WTC11 (cell line): ENCODE results near the gene MBOAT2. TPM values are rescaled to one million over a fixed set of nuclear protein-coding genes. Genes with fewer than 3 reads are reported as not detected.
"Not testable (repeated sequence)": the region's sequence is repeated elsewhere in the genome, so short reads cannot be mapped to it uniquely, and the experiment has no call there.

Experiments used
- ATAC-seq: fragments of 200-7000 bp; cut with Tn5 transposase; 2 replicates; pipeline ENCODE4 v1.10.0; 2021; ENCODE audit warnings: mild to moderate bottlenecking, moderate library complexity
- CTCF ChIA-PET: fragments of 300-600 bp; sonication (Branson Sonifier 250); formaldehyde crosslinking; loops from one replicate; lab custom pipeline; 2021; ENCODE audit warnings: antibody characterized with exemption; lab: Charles Lee
- POLR2A ChIA-PET: fragments of 350-600 bp; sonication (Branson Sonifier 250); formaldehyde crosslinking; loops from one replicate; lab custom pipeline; 2021; ENCODE audit warnings: antibody characterized with exemption; lab: Charles Lee
- DNase-seq: peaks from one replicate; pipeline ENCODE4 v3.0.0; 2021; ENCODE audit warnings: low spot score
- H3K27ac Mint-ChIP-seq: 2 replicates; pipeline ENCODE4 v1.8.0; 2021; ENCODE audit warnings: mixed read lengths
- H3K27me3 Mint-ChIP-seq: 2 replicates; pipeline ENCODE4 v1.8.0; 2021; ENCODE audit warnings: low read depth, mild to moderate bottlenecking, moderate library complexity, mixed read lengths
- H3K36me3 Mint-ChIP-seq: 2 replicates; pipeline ENCODE4 v1.8.0; 2021; ENCODE audit warnings: mixed read lengths
- H3K4me1 Mint-ChIP-seq: 2 replicates; pipeline ENCODE4 v1.8.0; 2022; ENCODE audit warnings: mixed read lengths
- H3K4me3 Mint-ChIP-seq: 2 replicates; pipeline ENCODE4 v1.8.0; 2021; ENCODE audit warnings: mild to moderate bottlenecking, moderate library complexity, mixed read lengths
- H3K9me3 Mint-ChIP-seq: 2 replicates; pipeline ENCODE4 v1.8.0; 2021; ENCODE audit warnings: mixed read lengths
- CBFB ChIP-seq: sonication (generic); formaldehyde crosslinking; IDR thresholded peaks from 2 replicates; pipeline ENCODE4 v1.8.1; 2022; ENCODE audit warnings: mild to moderate bottlenecking, low read depth, missing genetic modification reagents
- CREB1 ChIP-seq: sonication (generic); formaldehyde crosslinking; IDR thresholded peaks from 2 replicates; pipeline ENCODE4 v1.8.0; 2023; ENCODE audit warnings: mild to moderate bottlenecking, missing genetic modification reagents
- FOXJ3 ChIP-seq: sonication (generic); formaldehyde crosslinking; IDR thresholded peaks from 2 replicates; pipeline ENCODE4 v1.9.0; 2021; ENCODE audit warnings: missing genetic modification reagents, mild to moderate bottlenecking, borderline replicate concordance
- GABPB1 ChIP-seq: sonication (generic); formaldehyde crosslinking; IDR thresholded peaks from 2 replicates; pipeline ENCODE4 v1.8.1; 2023; ENCODE audit warnings: mild to moderate bottlenecking, missing genetic modification reagents
- GTF2I ChIP-seq: fragments of 250-450 bp; sonication (Bioruptor Pico); conservative IDR thresholded peaks from 2 replicates; pipeline ENCODE4 v1.4.0; 2021; ENCODE audit warnings: mild to moderate bottlenecking
- IRF2 ChIP-seq: sonication (generic); formaldehyde crosslinking; IDR thresholded peaks from 2 replicates; pipeline ENCODE4 v1.8.0; 2022; ENCODE audit warnings: low read depth, missing genetic modification reagents, borderline replicate concordance
- NFE2L1 ChIP-seq: sonication (generic); formaldehyde crosslinking; IDR thresholded peaks from 2 replicates; pipeline ENCODE4 v1.8.1; 2023; ENCODE audit warnings: missing genetic modification reagents
- NFYB ChIP-seq: sonication (generic); formaldehyde crosslinking; conservative IDR thresholded peaks from 2 replicates; pipeline ENCODE4 v1.8.0; 2022; ENCODE audit warnings: low read depth, missing genetic modification reagents
- TEAD4 ChIP-seq: sonication (generic); formaldehyde crosslinking; IDR thresholded peaks from 2 replicates; pipeline ENCODE4 v1.8.0; 2022; ENCODE audit warnings: mild to moderate bottlenecking, missing genetic modification reagents
- total RNA-seq: library from RNA; stranded (reverse); gene quantifications from 3 replicates; pipeline ENCODE4 v1.2.3, GENCODE V29; 2021
- TF ChIP-seq, protein P1 (sequence below): sonication (generic); formaldehyde crosslinking; IDR thresholded peaks from 2 replicates; pipeline ENCODE4 v1.8.1; 2022; ENCODE audit warnings: mild to moderate bottlenecking, moderate library complexity, missing genetic modification reagents
- TF ChIP-seq, protein P2 (sequence below): fragments of 250-450 bp; sonication (Bioruptor Pico); IDR thresholded peaks from 2 replicates; pipeline ENCODE4 v1.8.0; 2021; ENCODE audit warnings: mild to moderate bottlenecking
- TF ChIP-seq, protein P3 (sequence below): fragments of 250-450 bp; sonication (Bioruptor Pico); IDR thresholded peaks from 2 replicates; pipeline ENCODE4 v1.9.0; 2021; ENCODE audit warnings: mild to moderate bottlenecking
- TF ChIP-seq, protein P4 (sequence below): sonication (generic); formaldehyde crosslinking; IDR thresholded peaks from 2 replicates; pipeline ENCODE4 v1.8.1; 2022; ENCODE audit warnings: mild to moderate bottlenecking, missing genetic modification reagents, moderate library complexity, borderline replicate concordance

MBOAT2 gene
- total RNA-seq, 1 experiment from 2014 or later: 24.7 TPM

DNA sequence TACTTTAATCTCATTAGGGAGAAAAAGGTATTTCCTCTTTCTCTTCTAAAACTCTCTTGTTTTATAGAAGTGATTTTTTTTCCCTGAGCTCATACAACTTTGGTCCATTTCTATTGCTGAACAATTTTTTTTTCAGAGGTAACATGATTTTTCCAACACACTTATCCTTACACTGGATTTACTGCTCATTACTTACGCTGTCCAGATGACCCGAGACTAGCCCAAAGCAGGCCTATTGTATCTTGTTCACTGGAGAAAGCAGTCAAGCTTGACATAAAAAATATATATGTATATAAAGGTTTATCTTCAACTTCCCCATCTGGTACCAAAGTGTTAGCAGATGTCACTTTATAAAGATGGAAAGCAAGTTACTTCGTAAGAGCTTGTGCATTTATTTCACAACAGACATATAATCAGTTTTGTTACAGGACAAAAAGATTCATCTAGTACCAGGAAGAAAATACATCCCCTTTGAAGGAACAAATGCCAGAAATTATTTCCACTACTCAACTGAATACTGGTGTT lies 95.7 kb downstream of the MBOAT2 start:
- TF ChIP-seq CREB1 (no peak), FOXJ3 (CRISPR knock-in tag) (no peak), NFE2L1 (CRISPR knock-in tag) (no peak), CBFB (CRISPR knock-in tag) (no peak), GTF2I (CRISPR knock-in tag) (no peak), GABPB1 (CRISPR knock-in tag) (no peak), IRF2 (CRISPR knock-in tag) (no peak), TEAD4 (CRISPR knock-in tag) (no peak)
- TF ChIP-seq, protein P1, sequence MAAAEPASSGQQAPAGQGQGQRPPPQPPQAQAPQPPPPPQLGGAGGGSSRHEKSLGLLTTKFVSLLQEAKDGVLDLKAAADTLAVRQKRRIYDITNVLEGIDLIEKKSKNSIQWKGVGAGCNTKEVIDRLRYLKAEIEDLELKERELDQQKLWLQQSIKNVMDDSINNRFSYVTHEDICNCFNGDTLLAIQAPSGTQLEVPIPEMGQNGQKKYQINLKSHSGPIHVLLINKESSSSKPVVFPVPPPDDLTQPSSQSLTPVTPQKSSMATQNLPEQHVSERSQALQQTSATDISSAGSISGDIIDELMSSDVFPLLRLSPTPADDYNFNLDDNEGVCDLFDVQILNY: no peak
- TF ChIP-seq, protein P2, sequence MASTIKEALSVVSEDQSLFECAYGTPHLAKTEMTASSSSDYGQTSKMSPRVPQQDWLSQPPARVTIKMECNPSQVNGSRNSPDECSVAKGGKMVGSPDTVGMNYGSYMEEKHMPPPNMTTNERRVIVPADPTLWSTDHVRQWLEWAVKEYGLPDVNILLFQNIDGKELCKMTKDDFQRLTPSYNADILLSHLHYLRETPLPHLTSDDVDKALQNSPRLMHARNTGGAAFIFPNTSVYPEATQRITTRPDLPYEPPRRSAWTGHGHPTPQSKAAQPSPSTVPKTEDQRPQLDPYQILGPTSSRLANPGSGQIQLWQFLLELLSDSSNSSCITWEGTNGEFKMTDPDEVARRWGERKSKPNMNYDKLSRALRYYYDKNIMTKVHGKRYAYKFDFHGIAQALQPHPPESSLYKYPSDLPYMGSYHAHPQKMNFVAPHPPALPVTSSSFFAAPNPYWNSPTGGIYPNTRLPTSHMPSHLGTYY (CRISPR knock-in tag): no peak
- TF ChIP-seq, protein P3, sequence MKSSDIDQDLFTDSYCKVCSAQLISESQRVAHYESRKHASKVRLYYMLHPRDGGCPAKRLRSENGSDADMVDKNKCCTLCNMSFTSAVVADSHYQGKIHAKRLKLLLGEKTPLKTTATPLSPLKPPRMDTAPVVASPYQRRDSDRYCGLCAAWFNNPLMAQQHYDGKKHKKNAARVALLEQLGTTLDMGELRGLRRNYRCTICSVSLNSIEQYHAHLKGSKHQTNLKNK (CRISPR knock-in tag): no peak
- TF ChIP-seq, protein P4, sequence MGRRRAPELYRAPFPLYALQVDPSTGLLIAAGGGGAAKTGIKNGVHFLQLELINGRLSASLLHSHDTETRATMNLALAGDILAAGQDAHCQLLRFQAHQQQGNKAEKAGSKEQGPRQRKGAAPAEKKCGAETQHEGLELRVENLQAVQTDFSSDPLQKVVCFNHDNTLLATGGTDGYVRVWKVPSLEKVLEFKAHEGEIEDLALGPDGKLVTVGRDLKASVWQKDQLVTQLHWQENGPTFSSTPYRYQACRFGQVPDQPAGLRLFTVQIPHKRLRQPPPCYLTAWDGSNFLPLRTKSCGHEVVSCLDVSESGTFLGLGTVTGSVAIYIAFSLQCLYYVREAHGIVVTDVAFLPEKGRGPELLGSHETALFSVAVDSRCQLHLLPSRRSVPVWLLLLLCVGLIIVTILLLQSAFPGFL (CRISPR knock-in tag): no peak
- Mint-ChIP-seq H3K27ac (no peak overlapping the region), H3K36me3 (peaks cover 63% of the 10 kb centered on the region), H3K27me3 (no peaks in the 10 kb centered on the region; the same call in 1 of the 2 replicates), H3K9me3 (peaks cover 50% of the 10 kb centered on the region), H3K4me3 (no peak overlapping the region), H3K4me1 (no peaks in the 10 kb centered on the region)
- POLR2A ChIA-PET: no interaction called here
- DNase-seq (no peak), ATAC-seq (no peak)
- CTCF ChIA-PET: no interaction called here

DNA sequence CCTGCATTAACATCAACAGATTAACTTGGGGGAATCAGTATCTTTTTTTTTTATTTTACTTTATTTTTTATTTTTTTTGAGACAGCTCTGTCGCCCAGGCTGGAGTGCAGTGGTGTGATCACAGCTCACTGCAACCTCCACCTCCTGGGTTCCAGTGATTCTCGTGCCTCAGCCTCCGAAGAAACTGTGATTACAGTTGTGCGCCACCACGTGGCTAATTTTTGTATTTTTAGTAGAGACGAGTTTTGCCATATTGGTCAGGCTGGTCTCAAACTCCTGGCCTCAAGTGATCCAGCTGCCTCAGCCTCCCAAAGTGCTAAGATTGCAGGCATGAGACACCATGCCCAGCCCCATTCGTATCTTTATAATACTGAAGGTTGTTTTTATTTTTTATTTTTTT lies 99.6 kb downstream of the MBOAT2 start:
- Mint-ChIP-seq H3K9me3 (peaks cover 26% of the 10 kb centered on the region), H3K36me3 (peaks cover 44% of the 10 kb centered on the region)
- CTCF ChIA-PET: interaction anchor here (0.9 to 1.1 kb wide), 2 partner anchors 22 to 31 kb away, joined by 3 read pairs; no protein-coding TSS in a partner anchor
- ATAC-seq, POLR2A ChIA-PET, H3K4me3 Mint-ChIP-seq, H3K27ac Mint-ChIP-seq, DNase-seq, H3K4me1 Mint-ChIP-seq, H3K27me3 Mint-ChIP-seq: not testable (repeated sequence)

DNA sequence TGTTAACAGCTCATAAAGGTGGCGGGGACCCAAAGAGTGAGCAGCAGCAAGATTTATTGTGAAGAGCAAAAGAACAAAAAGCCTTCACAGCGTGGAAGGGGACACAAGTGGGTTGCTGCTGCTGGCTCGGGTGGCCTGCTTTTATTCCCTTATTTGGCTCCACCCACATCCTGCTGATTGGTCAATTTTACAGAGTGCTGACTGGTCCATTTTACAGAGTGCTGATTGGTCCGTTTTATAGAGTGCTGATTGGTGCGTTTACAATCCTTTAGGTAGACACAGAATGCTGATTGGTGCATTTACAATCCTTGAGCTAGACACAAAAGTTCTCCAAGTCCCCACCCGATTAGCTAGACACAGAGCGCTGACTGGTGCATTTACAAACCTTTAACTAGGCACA lies 100.7 kb downstream of the MBOAT2 start:
- CTCF ChIA-PET, DNase-seq, POLR2A ChIA-PET, ATAC-seq, H3K27ac Mint-ChIP-seq, H3K27me3 Mint-ChIP-seq, H3K4me3 Mint-ChIP-seq, H3K4me1 Mint-ChIP-seq: not testable (repeated sequence)
- H3K9me3 Mint-ChIP-seq: peaks cover 26% of the 10 kb centered on the region
- peaks cover 43% of the 10 kb centered on the region for H3K36me3 Mint-ChIP-seq
- TF ChIP-seq NFYB (CRISPR knock-in tag): peak; percentile 47

DNA sequence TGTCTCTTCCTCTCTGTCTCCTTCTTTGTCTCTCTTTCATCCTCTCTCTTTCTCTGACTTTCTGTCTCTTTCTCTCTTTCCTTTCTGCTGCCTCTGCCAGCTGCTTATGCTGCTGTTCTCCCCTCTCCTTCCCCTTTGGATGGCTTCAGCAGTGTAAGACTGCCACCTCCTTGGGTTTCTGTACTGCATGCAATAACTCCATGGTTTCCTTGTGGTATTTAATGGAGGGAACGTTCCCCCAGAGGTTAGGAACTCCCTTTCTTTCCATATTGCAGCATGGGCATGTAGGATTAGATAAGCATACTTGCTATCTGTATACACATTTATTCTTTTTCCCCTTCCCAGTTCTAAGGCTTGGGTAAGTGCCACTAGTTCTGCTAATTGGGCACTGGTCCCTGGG lies 106.3 kb downstream of the MBOAT2 start:
- DNase-seq, H3K27ac Mint-ChIP-seq, H3K4me3 Mint-ChIP-seq, POLR2A ChIA-PET, CTCF ChIA-PET, ATAC-seq, H3K27me3 Mint-ChIP-seq: not testable (repeated sequence)
- Mint-ChIP-seq H3K9me3 (peaks cover 18% of the 10 kb centered on the region), H3K36me3 (peaks cover 36% of the 10 kb centered on the region), H3K4me1 (peaks cover 35% of the 10 kb centered on the region)

DNA sequence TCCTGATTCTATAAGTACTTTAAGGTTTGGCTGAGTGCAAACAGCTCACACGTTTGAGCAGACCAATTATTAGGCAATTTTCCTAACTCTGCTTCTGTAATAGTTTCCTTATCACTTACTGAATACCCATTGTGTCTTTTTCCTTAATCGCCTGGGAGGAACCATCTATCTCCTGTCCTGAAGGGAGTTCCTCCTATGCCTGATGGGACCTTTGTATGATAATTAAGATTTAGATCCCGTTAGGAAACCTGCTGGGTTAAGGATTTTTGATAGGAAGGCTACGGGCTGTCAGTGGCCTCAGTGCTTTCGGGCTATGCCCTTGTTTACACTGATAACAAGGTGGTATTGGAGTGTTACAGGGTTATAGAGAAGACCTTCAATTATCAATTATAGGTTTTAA lies 106.8 kb downstream of the MBOAT2 start:
- peaks cover 34% of the 10 kb centered on the region for H3K36me3 Mint-ChIP-seq
- CTCF ChIA-PET: not testable (repeated sequence)

More for the DNA sequence above, 106.8 kb downstream of the MBOAT2 start:
- ATAC-seq, H3K27ac Mint-ChIP-seq, H3K27me3 Mint-ChIP-seq, DNase-seq, POLR2A ChIA-PET, H3K4me3 Mint-ChIP-seq: not testable (repeated sequence)
- peaks cover 17% of the 10 kb centered on the region for H3K9me3 Mint-ChIP-seq
- H3K4me1 Mint-ChIP-seq: peaks cover 36% of the 10 kb centered on the region
